ELF-1 (cell line): Measurements from ENCODE around the gene PLCB1.
"Not testable (repeated sequence)": the region's sequence is repeated elsewhere in the genome, so short reads cannot be mapped to it uniquely, and the experiment has no call there.

Experiments used
- DNase-seq: peaks from one replicate; pipeline ENCODE4 v3.0.0-alpha.2; 2016; ENCODE audit warnings: low read depth, low spot score

Gene PLCB1

GRCh38 chr20:8602389-8603116 is 470.5 kb downstream of the PLCB1 start:
- no peak for DNase-seq

GRCh38 chr20:8608470-8608869 is 476.4 kb downstream of the PLCB1 start:
- no peak for DNase-seq

- DNase-seq, result no peak
Measured at GRCh38 chr20:8616792-8617191, 484.7 kb downstream of the PLCB1 start.

GRCh38 chr20:8621001-8621400 is 488.9 kb downstream of the PLCB1 start:
- DNase-seq, result no peak

GRCh38 chr20:8624046-8624445 is 492.0 kb downstream of the PLCB1 start:
- DNase-seq, result no peak

- no peak for DNase-seq
Measured at GRCh38 chr20:8624616-8625015, 492.6 kb downstream of the PLCB1 start.

- no peak for DNase-seq
Measured at GRCh38 chr20:8627340-8628004, 495.4 kb downstream of the PLCB1 start.

- no peak for DNase-seq
Measured at GRCh38 chr20:8631271-8631670, 499.2 kb downstream of the PLCB1 start.

- DNase-seq, result no peak
Measured at GRCh38 chr20:8633366-8633765, 501.3 kb downstream of the PLCB1 start.

- DNase-seq, result no peak
Measured at GRCh38 chr20:8635048-8635572, 503.0 kb downstream of the PLCB1 start.

GRCh38 chr20:8635837-8636236 is 503.8 kb downstream of the PLCB1 start:
- no peak for DNase-seq

- DNase-seq, result no peak
Measured at GRCh38 chr20:8639112-8639778, 507.2 kb downstream of the PLCB1 start.

- DNase-seq, result no peak
Measured at GRCh38 chr20:8640461-8640860, 508.4 kb downstream of the PLCB1 start.

GRCh38 chr20:8642247-8642646 is 510.2 kb downstream of the PLCB1 start:
- no peak for DNase-seq

GRCh38 chr20:8644468-8644867 is 512.4 kb downstream of the PLCB1 start:
- DNase-seq, result not testable (repeated sequence)

GRCh38 chr20:8645326-8645725 is 513.3 kb downstream of the PLCB1 start:
- DNase-seq, result no peak

- DNase-seq, result no peak
Measured at GRCh38 chr20:8646033-8646441, 514.0 kb downstream of the PLCB1 start.

GRCh38 chr20:8646716-8647115 is 514.6 kb downstream of the PLCB1 start:
- DNase-seq, result no peak

- no peak for DNase-seq
Measured at GRCh38 chr20:8647961-8648441, 515.9 kb downstream of the PLCB1 start.

- no peak for DNase-seq
Measured at GRCh38 chr20:8648466-8648865, 516.4 kb downstream of the PLCB1 start.

GRCh38 chr20:8652396-8652795 is 520.3 kb downstream of the PLCB1 start:
- DNase-seq, result no peak

- DNase-seq, result no peak
Measured at GRCh38 chr20:8654486-8654885, 522.4 kb downstream of the PLCB1 start.
